Activated CD8-positive, alpha-beta T cell treated with anti-CD3 and anti-CD28 coated beads, Interleukin-2, amount 10 ng/mL, durations not matched to agents 7 days and 5 days (primary cell): ENCODE data around the gene GH2. TPM values are rescaled to one million over a fixed set of nuclear protein-coding genes. Genes with fewer than 3 reads are reported as not detected.
"Not testable (repeated sequence)": the region's sequence is repeated elsewhere in the genome, so short reads cannot be mapped to it uniquely, and the experiment has no call there.

Experiments used
- ATAC-seq: fragments of 150-1000 bp; cut with Tn5 transposase; one replicate; pipeline ENCODE4 v1.10.0; 2021; ENCODE audit warnings: moderate library complexity
- CTCF ChIA-PET: fragments of 350-600 bp; sonication (Branson Sonifier 250); formaldehyde crosslinking; loops from one replicate; lab custom pipeline; 2021; ENCODE audit warnings: antibody characterized with exemption; lab: Charles Lee
- POLR2A ChIA-PET: fragments of 350-600 bp; sonication (Branson Sonifier 250); formaldehyde crosslinking; loops from one replicate; lab custom pipeline; 2021; ENCODE audit warnings: antibody characterized with exemption; lab: Charles Lee
- DNase-seq: peaks from one replicate; pipeline ENCODE4 v3.0.0-alpha.2; 2020
- H3K27ac Mint-ChIP-seq: one replicate; pipeline ENCODE4 v1.8.0; 2021; ENCODE audit warnings: mild to moderate bottlenecking, mixed read lengths
- H3K27me3 Mint-ChIP-seq: one replicate; pipeline ENCODE4 v1.8.0; 2021; ENCODE audit warnings: low read depth, mixed read lengths
- H3K36me3 Mint-ChIP-seq: one replicate; pipeline ENCODE4 v1.8.0; 2021; ENCODE audit warnings: low read depth, mixed read lengths
- H3K4me1 Mint-ChIP-seq: one replicate; pipeline ENCODE4 v1.8.0; 2021; ENCODE audit warnings: low read depth, mixed read lengths
- H3K4me3 Mint-ChIP-seq: one replicate; pipeline ENCODE4 v1.8.0; 2021; ENCODE audit warnings: mild to moderate bottlenecking, mixed read lengths
- H3K9me3 Mint-ChIP-seq: one replicate; pipeline ENCODE4 v1.8.0; 2022; ENCODE audit warnings: mixed read lengths; ENCODE audit not compliant: insufficient read depth
- total RNA-seq, 2 experiments: library from RNA; stranded (reverse); gene quantifications; one replicate each; pipeline ENCODE4 v1.2.3, GENCODE V29; 2021

Gene GH2
- total RNA-seq, 2 experiments from 2014 or later: not detected

- peaks cover 20% of the 10 kb centered on the region for H3K27me3 Mint-ChIP-seq
- not testable (repeated sequence) for H3K4me1 Mint-ChIP-seq, H3K36me3 Mint-ChIP-seq, H3K9me3 Mint-ChIP-seq, H3K27ac Mint-ChIP-seq, ATAC-seq, DNase-seq, H3K4me3 Mint-ChIP-seq
- ChIA-PET POLR2A (interaction anchor here (0.6 kb wide), 1 partner anchor 529 kb away, joined by 3 read pairs; no protein-coding TSS in a partner anchor), CTCF (interaction anchor here (0.8 to 0.9 kb wide), 2 partner anchors 10 to 27 kb away, joined by 3 to 4 read pairs; no protein-coding TSS in a partner anchor)
Observed at GRCh38 chr17:63892316-63893037, 10.7 kb upstream of the GH2 start.

GRCh38 chr17:63889026-63889848 lies 7.5 kb upstream of the GH2 start:
- H3K36me3 Mint-ChIP-seq, POLR2A ChIA-PET, H3K4me1 Mint-ChIP-seq, H3K9me3 Mint-ChIP-seq, H3K4me3 Mint-ChIP-seq, H3K27ac Mint-ChIP-seq: not testable (repeated sequence)
- peaks cover 23% of the 10 kb centered on the region for H3K27me3 Mint-ChIP-seq
- peak; percentile 45 for DNase-seq
- ATAC-seq: peak; percentile 70
- CTCF ChIA-PET: interaction anchor here (0.6 to 3.5 kb wide), 20 partner anchors 9 to 259 kb away, joined by 3 to 31 read pairs (median 4); partner anchors contain the start of gene CD79B

GRCh38 chr17:63885119-63885518 lies 3.4 kb upstream of the GH2 start:
- ATAC-seq, H3K4me3 Mint-ChIP-seq, DNase-seq, H3K36me3 Mint-ChIP-seq, POLR2A ChIA-PET, H3K9me3 Mint-ChIP-seq, H3K27ac Mint-ChIP-seq: not testable (repeated sequence)
- H3K4me1 Mint-ChIP-seq: peaks cover 11% of the 10 kb centered on the region
- peaks cover 10% of the 10 kb centered on the region for H3K27me3 Mint-ChIP-seq
- CTCF ChIA-PET: interaction anchor here (0.7 kb wide), 1 partner anchor 37 kb away, joined by 3 read pairs; no protein-coding TSS in a partner anchor

GRCh38 chr17:63882626-63883126 lies 932 bp upstream of the GH2 start:
- not testable (repeated sequence) for H3K4me1 Mint-ChIP-seq, DNase-seq

GRCh38 chr17:63881337-63881736 lies 407 bp downstream of the GH2 start:
- POLR2A ChIA-PET: interaction anchor here (0.5 kb wide), 1 partner anchor 963 kb away, joined by 3 read pairs; no protein-coding TSS in a partner anchor
- H3K27me3 Mint-ChIP-seq, H3K27ac Mint-ChIP-seq, H3K4me3 Mint-ChIP-seq, ATAC-seq, DNase-seq, H3K36me3 Mint-ChIP-seq, H3K9me3 Mint-ChIP-seq, H3K4me1 Mint-ChIP-seq: not testable (repeated sequence)
- CTCF ChIA-PET: interaction anchor here (0.8 to 1.3 kb wide), 6 partner anchors 15 to 51 kb away, joined by 3 to 5 read pairs (median 4); partner anchors contain the start of gene CD79B

More at GRCh38 chr17:63882626-63883126, 932 bp upstream of the GH2 start:
- ATAC-seq, POLR2A ChIA-PET, H3K27me3 Mint-ChIP-seq, H3K36me3 Mint-ChIP-seq, H3K4me3 Mint-ChIP-seq, H3K9me3 Mint-ChIP-seq, H3K27ac Mint-ChIP-seq: not testable (repeated sequence)
- CTCF ChIA-PET: interaction anchor here (0.9 to 2.1 kb wide), 5 partner anchors 9 to 34 kb away, joined by 3 to 7 read pairs (median 4); no protein-coding TSS in a partner anchor

- Mint-ChIP-seq H3K4me1 (peaks cover 9% of the 10 kb centered on the region), H3K27ac (no peak overlapping the region), H3K27me3 (peaks cover 3% of the 10 kb centered on the region), H3K4me3 (no peak overlapping the region), H3K9me3 (no peaks in the 10 kb centered on the region), H3K36me3 (no peaks in the 10 kb centered on the region)
- POLR2A ChIA-PET: no interaction called here
- CTCF ChIA-PET: interaction anchor here (1.2 to 1.3 kb wide), 3 partner anchors 15 to 34 kb away, joined by 4 to 5 read pairs (median 4); no protein-coding TSS in a partner anchor
- DNase-seq (no peak), ATAC-seq (no peak)
Observed at GRCh38 chr17:63880706-63881105, 1.0 kb downstream of the GH2 start.

GRCh38 chr17:63878413-63878812 lies 3.3 kb downstream of the GH2 start:
- POLR2A ChIA-PET: not testable (repeated sequence)
- CTCF ChIA-PET: interaction anchor here (1.3 kb wide), 1 partner anchor 41 kb away, joined by 3 read pairs; no protein-coding TSS in a partner anchor

GRCh38 chr17:63874693-63875092 lies 7.1 kb downstream of the GH2 start:
- ATAC-seq, DNase-seq, H3K36me3 Mint-ChIP-seq, H3K4me3 Mint-ChIP-seq, H3K27ac Mint-ChIP-seq, H3K9me3 Mint-ChIP-seq, POLR2A ChIA-PET, H3K4me1 Mint-ChIP-seq: not testable (repeated sequence)
- peaks cover 13% of the 10 kb centered on the region for H3K27me3 Mint-ChIP-seq
- CTCF ChIA-PET: interaction anchor here (0.8 kb wide), 1 partner anchor 26 kb away, joined by 3 read pairs; no protein-coding TSS in a partner anchor

More at GRCh38 chr17:63878413-63878812, 3.3 kb downstream of the GH2 start:
- not testable (repeated sequence) for ATAC-seq, H3K4me3 Mint-ChIP-seq, H3K36me3 Mint-ChIP-seq, H3K27ac Mint-ChIP-seq, H3K9me3 Mint-ChIP-seq, H3K27me3 Mint-ChIP-seq, H3K4me1 Mint-ChIP-seq, DNase-seq

GRCh38 chr17:63874061-63874626 lies 7.6 kb downstream of the GH2 start:
- CTCF ChIA-PET: interaction anchor here (0.8 kb wide), 1 partner anchor 25 kb away, joined by 3 read pairs; no protein-coding TSS in a partner anchor
- H3K27ac Mint-ChIP-seq, POLR2A ChIA-PET: not testable (repeated sequence)

GRCh38 chr17:63873577-63873976 lies 8.2 kb downstream of the GH2 start, which contains the start of gene CSH2:
CSH2 (minus strand) TSS chr17:63873677; CDS start chr17:63873614, 63 bp downstream.
- H3K27me3 Mint-ChIP-seq: peaks cover 18% of the 10 kb centered on the region
- CTCF ChIA-PET, POLR2A ChIA-PET, DNase-seq, H3K4me3 Mint-ChIP-seq, H3K36me3 Mint-ChIP-seq, ATAC-seq, H3K27ac Mint-ChIP-seq, H3K9me3 Mint-ChIP-seq, H3K4me1 Mint-ChIP-seq: not testable (repeated sequence)

More at GRCh38 chr17:63874061-63874626, 7.6 kb downstream of the GH2 start:
- not testable (repeated sequence) for H3K4me1 Mint-ChIP-seq, DNase-seq, H3K9me3 Mint-ChIP-seq, H3K4me3 Mint-ChIP-seq, H3K36me3 Mint-ChIP-seq
- peak; percentile 47 for ATAC-seq
- H3K27me3 Mint-ChIP-seq: peaks cover 18% of the 10 kb centered on the region
